Adipose tissue (tissue), 3 donors: ENCODE data around the gene TEX12. TPM values are rescaled to one million over a fixed set of nuclear protein-coding genes. Genes with fewer than 3 reads are reported as not detected.
"Not testable (repeated sequence)": the region's sequence is repeated elsewhere in the genome, so short reads cannot be mapped to it uniquely, and the experiment has no call there.

ENCODE experiments used
- H3K27ac ChIP-seq: one replicate; pipeline ENCODE4 v1.5.1; 2013; ENCODE audit warnings: low read depth, low read length
- WGBS, 3 donors: extraction: QIAGEN DNeasy Blood & Tissue Kit; methylation state at CpG; one replicate each; pipeline ENCODE4 v1.1.7; 2013; 5-methylcytosine and 5-hydroxymethylcytosine counted together
- polyA plus RNA-seq, 3 donors: library from polyadenylated mRNA; stranded (reverse); fragments of 200-250 nt; gene quantifications; one replicate each; pipeline ENCODE4 v1.2.3, GENCODE V29; 2013
- donor health status: healthy with polysubstance abuse.
- donor health status: Bipolar disorder and iron deficiency.
- donor health status: healthy.

The TEX12 gene, protein sequence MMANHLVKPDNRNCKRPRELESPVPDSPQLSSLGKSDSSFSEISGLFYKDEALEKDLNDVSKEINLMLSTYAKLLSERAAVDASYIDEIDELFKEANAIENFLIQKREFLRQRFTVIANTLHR
- not detected for polyA plus RNA-seq

DNA sequence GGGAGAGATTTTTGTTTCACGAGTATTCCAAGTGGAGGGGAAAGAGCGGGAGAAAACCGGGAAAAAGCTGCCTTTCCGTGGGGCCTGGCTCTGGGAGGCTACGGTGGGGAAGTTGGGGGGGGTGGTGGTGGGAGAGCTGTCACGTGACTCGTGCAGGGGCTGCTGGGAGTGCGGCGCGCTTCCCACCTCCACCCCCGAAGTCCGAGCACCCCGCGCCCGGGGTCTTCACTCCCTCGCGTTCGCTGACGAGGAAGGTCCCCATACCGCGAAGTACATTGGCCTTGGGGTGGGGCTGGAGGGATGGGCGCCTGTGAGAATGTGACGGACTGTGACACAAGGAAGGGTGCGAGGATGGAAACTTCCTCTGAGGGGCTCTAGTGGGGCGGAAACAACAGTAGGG, at the start of gene TEX12:
Gene TEX12 (plus strand): TSS at position 228 of the 400 bp plus-strand sequence. CDS start 1,897 bp downstream, outside the sequence.
- no peak within 1 kb of the TSS for H3K27ac ChIP-seq
- WGBS, 3 donors = 74 to 88% (median 84%) methylated on average over 25 of the region's 25 CpGs

DNA sequence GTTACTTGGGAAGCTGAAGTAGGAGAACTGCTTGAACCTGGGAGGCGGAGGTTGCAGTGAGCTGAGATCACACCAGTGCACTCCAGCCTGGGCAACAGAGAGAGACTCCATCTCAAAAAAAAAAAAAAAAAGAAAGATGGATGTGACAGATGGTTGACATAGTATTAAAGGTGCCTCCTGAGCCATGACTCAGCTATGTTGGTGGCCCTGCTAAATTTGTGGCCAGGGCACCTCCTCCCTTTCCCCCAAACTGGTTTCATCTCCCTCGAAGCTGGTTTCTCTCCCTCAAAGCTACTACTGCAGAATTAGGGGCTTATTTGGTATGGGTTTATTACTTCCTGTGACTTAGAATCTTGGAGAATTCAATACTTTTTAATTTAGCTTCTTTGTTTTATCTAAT, 49.0 kb upstream of the TEX12 start:
- H3K27ac ChIP-seq = no peak overlapping the region
- WGBS, 3 donors = 74 to 89% (median 82%) methylated on average over 2 of the region's 2 CpGs

DNA sequence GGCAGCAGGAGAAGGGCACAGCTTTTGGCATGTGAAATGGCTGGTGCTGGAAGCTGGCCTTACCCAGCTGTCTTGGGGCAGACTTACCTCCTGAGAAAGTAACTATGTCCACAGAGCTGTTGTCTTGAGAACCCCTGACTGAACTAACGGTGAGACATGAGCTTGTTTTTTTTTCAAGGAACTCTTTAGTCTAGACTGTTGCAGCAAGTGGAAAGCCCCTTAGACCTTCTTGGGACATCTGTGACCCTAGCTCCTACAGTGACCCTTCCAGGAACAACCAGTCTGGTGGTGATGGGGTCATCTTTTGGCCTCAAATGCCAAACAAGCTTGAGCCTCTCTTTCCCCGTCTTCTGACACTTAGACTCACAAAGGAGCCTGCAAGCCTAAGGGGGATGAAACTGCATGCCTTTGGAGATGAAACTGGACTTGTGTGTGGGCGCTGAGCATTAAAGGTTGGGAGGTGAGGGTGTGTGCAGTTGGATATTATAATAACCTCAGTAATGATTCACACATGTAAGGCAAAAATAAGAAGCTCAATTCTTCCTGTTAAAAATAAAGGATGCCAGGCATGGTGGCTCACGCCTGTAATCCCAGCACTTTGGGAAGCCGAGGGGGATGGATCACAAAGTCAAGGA, 45.1 kb upstream of the TEX12 start:
- WGBS, 3 donors = 93 to 96% (median 94%) methylated on average over 5 of the region's 5 CpGs
- H3K27ac ChIP-seq = no peak overlapping the region

DNA sequence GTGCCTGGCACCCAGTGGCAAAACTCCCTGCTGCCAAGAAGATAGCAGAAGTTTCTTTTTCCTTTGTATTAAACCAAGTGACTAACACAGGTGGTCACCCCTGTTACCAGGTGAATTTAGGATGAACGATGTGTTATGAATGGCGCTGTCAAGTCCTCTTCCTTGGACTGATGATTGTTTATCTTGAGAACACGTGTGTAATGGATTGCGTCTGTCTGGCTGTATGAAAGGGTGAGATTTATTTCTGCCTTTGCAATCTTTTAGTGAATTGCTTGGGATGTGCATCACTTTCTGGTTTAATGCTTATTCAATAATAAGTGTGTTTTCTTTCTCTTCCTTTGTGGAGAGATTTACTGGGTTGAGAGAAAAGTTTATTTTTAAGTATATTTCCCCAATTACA, 44.0 kb upstream of the TEX12 start:
- H3K27ac ChIP-seq = no peak overlapping the region
- WGBS, 3 donors = 67 to 84% (median 69%) methylated on average over 4 of the region's 4 CpGs

DNA sequence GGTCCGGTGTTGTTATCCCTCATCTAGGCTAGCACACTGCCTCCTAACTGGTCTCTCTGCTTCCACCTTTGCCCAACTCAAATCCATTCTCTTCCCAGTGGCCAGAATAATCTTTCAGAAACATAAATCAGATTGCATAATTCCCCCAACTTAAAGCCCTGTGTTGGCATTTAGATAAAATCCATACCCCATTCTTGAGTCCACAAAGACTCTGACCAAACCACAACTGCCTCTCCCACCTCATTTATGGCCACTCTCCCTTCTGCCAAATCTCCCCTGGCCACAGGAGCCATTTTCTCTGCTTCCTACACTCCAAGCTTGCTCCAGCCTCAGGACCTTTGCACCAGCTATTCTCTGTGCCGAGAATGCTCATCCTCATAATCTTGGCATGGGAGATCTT, 40.1 kb upstream of the TEX12 start:
- H3K27ac ChIP-seq = no peak overlapping the region
- WGBS, 3 donors = 95 to 96% (median 95%) methylated on average over 2 of the region's 2 CpGs

DNA sequence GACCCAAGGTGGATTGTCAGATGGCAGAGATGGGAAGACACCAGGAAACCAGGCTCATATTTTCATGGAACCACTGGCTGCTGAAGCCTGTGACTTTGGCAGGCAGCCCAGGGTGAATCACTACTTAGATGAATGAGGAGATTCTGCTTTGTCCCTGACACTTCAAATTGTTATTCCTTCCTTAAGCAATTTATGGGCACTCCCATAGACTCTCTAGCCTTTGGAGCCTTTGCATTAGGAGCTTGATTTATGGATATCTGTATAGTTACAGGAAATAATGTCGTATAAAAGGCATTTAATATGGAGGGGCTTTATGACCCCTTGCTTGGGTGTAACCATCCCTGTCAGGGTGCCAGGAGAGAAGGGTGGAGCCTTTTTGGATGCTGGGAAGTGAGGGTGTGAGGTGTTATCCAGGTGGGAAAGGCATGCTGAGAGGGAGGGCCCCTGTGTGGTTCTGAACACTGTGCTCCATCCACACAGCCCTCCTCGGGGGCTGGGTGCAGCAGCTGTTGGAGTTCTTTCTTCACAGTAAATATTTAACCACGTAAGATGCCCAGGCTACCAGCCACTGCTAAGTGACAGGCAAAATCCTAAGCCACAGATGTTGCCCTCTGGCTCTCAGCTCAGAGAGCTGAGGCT, 38.6 kb upstream of the TEX12 start:
- no peak overlapping the region for H3K27ac ChIP-seq
- 56 to 64% (median 61%) methylated on average over 3 of the region's 3 CpGs for WGBS, 3 donors

DNA sequence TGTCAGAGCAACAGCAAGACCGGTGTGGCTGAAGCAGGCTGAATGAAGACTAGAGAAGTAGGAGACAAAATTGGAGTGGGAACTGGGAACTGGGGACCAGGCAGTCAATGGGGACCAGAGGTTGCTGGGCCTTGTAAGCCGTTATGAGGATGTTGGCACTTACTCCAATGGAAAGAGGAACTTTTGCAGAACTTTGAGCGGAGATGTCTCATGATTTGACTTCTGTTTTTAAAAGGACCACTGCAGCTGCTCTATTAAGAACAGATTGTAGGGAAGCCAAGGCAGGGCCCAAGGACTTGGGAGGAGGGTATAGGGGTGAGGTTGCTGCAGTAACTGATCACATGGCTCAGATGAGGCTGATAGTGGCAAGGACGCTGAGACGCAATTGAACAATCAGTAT, 37.5 kb upstream of the TEX12 start:
- WGBS, 3 donors = 58 to 79% (median 67%) methylated on average over 5 of the region's 5 CpGs
- H3K27ac ChIP-seq = no peak overlapping the region

DNA sequence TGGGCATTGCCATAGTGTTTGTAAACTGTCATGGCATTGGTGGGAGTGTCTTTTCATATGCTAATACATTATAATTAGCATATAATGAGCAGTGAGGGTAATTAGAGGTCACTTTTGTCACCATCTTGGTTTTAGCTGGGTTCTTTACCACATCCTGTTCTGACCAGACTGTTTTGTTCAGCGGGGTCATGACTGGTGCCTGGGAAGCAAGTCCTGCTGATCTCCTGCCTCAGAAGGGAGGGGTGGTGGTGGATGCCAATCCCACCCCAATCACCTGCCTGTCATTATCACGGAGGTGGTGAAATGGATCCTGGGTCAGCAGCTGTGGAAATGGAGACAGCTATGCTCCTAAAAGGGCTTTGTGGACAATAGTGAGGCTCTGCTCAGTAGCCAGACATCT, 34.4 kb upstream of the TEX12 start:
- WGBS, 3 donors = 59 to 85% (median 59%) methylated on average over 2 of the region's 2 CpGs
- H3K27ac ChIP-seq = no peak overlapping the region

DNA sequence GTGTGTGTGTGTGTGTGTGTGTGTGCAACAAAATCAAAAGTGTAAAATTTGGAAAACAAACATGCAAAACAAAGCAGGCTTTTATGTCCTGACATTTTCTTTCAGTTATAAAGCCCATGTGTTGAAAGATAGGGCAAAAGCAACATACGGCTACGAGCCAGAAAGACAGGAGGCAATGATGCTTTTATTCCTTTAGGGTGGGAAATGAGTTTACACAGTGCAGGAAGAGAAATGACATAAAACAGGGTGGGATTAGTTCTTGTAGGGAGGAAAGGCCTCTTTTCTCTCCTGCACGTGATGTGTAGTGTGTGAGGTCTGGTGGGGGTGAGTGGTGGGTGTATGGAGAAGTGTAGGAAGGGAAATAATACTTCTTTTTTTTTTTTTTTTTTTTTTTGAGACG, 32.7 kb upstream of the TEX12 start:
- H3K27ac ChIP-seq = no peak overlapping the region
- 80 to 93% (median 85%) methylated on average over 3 of the region's 4 CpGs for WGBS, 3 donors

DNA sequence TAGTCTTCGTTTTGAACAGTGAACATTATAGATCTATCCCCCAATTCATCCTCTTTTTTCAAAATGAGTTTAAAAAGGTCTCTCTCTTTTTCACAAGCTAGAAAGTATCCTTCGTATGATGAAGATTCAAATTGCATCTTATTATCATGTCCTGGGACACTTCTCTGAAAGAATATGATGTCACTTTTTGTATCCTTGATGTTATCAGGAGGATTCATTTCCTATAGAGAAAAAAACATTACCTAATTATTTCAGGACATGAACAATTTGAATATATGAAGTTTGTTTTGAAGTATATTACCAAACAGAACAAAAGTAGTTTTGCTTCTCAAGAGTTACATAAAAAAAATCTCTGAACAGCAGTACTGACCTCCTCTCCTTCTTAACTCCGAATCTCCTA, 23.6 kb upstream of the TEX12 start:
- WGBS, 3 donors = 82 to 93% (median 92%) methylated on average over 3 of the region's 3 CpGs
- no peak overlapping the region for H3K27ac ChIP-seq

DNA sequence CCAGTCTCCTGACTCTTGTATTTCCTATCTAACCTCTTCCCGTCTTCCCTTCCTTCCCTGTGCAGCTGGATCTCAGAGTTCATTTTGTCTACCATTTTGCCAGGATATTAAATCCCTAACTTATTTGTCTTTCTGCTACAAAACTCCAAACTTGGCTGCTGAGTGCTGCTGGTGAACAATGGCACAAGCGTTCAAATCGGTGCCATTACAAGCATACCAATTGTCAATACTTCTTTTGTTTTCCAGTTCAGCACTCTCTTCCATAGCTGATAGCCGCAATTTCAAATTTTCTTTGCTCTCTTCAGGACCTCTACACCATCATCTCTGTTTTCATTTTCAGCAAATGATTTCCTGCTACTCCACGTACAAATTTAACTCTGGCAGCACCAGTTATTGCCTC, 16.7 kb upstream of the TEX12 start:
- H3K27ac ChIP-seq = no peak overlapping the region
- 79 to 84% (median 80%) methylated on average over 5 of the region's 5 CpGs for WGBS, 3 donors

DNA sequence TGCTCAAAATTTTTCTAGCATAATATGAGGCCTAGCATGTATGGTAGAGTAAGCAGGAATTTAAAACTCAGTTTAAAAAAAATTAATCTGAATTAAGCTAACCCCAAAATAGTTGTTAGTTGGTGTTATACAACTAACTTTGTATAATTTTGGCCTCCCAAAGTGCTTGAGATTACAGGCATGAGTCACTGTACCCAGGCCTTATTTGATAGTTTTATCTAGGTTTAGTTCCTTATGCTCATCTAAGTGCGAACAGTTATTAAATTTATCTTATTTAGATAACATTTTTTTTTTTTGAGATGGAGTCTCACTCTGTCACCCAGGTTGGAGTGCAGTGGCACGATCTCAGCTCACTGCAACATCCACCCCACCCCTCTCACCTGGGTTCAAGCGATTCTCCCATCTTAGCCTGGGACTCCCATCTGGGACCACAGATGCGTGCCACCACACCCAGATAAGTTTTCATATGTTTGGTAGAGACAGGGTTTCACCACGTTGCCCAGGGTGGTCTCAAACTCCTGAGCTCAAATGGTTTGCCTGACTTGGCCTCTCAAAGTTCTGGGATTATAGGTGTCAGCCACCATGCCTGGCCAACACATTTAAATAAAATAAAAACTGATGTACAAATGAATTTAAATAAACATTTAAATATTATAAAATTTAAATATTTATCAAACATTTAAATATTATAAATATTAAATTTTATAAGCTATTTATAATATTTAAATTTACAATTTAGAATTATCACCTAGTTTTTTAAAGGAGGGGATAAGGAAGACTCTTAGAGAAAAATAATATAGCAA, 10.8 kb upstream of the TEX12 start:
- 76 to 88% (median 87%) methylated on average over 5 of the region's 5 CpGs for WGBS, 3 donors
- H3K27ac ChIP-seq = no peak overlapping the region

DNA sequence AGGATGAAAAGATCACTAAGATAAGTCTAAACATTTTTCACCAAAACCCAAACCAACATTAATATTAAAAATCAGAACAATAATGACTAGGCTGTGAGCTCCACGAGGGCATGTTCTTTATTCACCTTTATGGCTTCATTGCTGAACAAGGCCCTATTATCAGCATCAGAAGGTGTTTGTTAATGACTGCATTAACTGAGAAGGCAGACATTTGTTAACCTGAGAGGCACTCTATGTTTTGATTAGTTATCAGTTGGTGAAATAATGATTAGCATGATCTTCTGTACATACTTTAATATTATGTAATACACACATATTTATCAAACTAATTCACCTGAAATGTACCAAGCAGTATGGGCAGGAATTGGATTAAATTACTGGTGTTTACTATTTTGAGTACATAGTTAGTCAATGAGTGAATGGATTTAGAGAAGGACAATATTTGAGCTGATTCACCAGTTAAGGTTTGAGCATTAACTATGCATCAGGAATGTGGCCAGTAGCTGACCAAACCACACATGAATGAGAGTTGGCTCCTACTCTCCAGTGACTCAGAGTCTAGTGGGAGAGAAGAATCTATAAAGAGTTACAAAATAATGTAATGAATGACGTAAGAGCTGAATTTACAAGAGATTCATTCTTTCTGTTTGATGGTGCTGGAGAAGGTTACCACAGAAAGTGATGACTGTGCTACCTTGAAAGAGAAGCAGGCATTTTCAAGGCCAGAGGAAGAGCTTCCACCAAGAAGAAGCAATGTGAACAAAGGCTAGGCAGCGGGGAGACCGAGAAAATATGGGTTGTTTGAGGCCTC, 10.0 kb upstream of the TEX12 start:
- 62 to 75% (median 68%) methylated on average over 4 of the region's 4 CpGs for WGBS, 3 donors
- H3K27ac ChIP-seq = no peak overlapping the region

DNA sequence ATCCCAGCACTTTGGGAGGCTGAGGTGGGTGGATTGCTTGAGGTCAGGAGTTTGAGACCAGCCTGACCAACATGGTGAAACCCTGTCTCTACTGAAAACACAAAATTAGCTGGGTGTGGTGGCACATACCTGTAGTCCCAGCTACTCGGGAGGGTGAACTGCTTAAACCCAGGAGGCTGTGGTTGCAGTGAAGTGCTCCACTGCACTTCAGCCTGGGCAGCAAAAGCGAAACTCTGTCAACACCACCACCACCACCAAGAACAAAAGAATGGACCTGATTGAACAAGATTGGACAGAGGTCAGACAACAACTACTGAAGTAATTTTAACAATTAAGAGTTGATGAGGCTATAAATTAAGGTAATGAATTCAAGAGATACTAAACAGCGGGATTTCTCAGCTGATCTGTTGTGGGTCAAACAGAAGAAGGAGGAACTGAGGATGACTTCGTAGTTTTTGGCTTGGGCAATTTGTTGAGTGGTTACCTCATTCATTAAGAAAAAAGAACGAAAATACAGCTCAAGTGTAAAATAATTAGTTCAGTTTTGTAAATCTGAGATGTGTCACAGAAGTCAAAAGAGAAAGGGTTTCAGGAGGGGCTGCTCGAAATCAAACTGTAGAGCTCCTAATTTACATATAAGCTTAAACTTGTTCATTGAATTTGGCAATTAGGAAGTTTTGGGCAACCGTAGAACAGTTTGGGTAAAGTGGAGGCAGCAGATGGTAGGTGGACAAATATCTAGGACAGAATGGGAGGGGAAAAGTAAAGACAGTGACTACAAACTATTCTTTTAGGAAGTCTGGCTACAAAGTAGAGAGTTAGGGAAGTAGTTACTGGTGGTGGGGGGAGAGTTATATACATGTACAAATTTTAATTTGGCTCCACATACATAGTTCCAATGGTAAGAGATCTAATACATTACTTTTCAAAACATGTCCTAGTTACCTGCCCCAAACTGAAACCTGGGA, 7.8 kb upstream of the TEX12 start:
- WGBS, 3 donors = 59 to 88% (median 69%) methylated on average over 7 of the region's 7 CpGs
- H3K27ac ChIP-seq = no peak overlapping the region

DNA sequence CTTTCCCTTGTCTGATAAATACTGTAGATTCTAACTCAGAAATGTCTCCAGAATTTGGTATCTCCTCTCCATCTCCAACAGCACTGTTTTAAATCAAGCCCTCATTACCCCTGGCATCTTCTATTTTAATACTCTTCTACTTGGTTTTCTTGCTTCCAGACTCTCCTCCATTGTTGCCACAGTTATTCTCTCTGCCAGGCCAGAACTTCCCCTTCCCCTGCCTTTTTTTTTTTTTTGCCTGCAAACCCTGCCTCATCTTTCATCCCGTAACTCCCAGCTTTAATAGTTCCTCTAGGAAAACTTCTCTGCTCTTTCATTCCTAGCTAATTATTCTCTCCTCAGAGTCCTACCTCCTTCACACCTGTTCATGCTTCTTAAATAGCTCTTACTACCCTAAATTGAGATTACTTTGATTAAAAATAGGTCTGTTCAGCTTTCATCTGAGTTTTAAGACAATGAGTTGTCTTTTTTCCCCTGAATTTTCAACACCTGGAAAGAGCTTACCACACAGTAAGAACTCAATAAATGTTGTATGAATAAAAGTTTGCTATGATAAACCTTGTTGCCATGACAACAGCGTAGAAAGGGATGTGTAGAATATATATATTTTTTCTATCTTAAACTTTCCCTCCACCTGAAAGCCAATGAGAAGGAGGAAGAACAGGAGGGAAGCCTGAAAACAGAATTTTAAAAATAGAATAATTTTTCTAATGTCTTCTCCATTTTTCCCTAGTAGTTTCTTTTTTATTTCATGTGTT, 6.9 kb upstream of the TEX12 start:
- WGBS, 3 donors = 46 to 90% (median 68%) methylated on average over 2 of the region's 2 CpGs
- H3K27ac ChIP-seq = no peak overlapping the region

DNA sequence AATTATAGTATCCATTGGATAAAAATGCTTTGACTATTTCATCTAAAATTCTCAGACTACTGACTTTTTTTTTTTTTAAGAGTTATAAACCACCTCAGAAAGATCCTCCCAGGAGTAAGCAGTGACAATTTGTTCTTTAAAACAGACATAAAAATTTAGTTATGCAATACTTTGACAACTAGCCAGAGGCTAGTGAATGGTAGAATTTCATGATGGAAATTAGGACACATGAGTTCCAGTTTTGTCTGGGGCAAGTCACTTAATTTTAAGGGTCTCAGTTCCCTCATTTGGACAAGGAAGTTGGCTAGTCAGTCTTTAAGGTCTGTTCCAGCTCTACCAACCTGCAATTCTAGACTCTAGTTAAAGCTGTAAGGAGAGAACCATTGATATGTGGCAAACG, 6.2 kb upstream of the TEX12 start:
- H3K27ac ChIP-seq = no peak overlapping the region
- WGBS, 3 donors = 42 to 53% (median 48%) methylated on average over 1 of the region's 1 CpG

DNA sequence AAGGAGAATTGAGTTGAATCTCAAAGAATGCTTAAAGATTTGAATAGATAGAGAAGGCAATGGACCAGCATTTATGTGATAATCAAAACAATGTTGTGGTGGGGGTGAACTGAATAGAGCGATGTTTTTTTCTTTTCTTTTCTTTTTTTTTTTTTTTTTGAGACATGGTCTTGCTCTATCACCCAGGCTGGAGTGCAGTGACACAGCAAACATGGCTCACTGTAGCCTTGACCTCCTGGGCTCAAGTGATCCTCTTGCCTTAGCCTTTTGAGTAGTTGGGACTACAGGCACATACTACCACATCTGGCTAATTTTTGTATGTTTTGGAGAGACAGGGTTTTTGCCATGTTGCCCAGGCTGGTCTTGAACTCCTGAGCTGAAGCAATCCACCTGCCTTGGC, 5.0 kb upstream of the TEX12 start:
- H3K27ac ChIP-seq = not testable (repeated sequence)
- WGBS, 3 donors = 90 to 95% (median 94%) methylated on average over 1 of the region's 1 CpG
